HepG2 (cell line): ENCODE data around the gene MFRP. TPM values are rescaled to one million over a fixed set of nuclear protein-coding genes. Genes with fewer than 3 reads are reported as not detected.

Experiments used
- AGO2 ChIP-seq: fragments of 200-400 bp; formaldehyde crosslinking; optimal IDR thresholded peaks from 2 replicates; pipeline ENCODE3; 2017; ENCODE audit warnings: mild to moderate bottlenecking, low read depth, low read length, moderate library complexity
- ARNTL ChIP-seq: sonication (generic); formaldehyde crosslinking; IDR thresholded peaks from 2 replicates; pipeline ENCODE4 v1.4.0; 2020; ENCODE audit warnings: mild to moderate bottlenecking, missing genetic modification reagents
- ATRX ChIP-seq: sonication (generic); formaldehyde crosslinking; IDR thresholded peaks from 2 replicates; pipeline ENCODE4 v1.4.0; 2020; ENCODE audit warnings: missing genetic modification reagents, borderline replicate concordance
- EEA1 ChIP-seq: sonication (generic); formaldehyde crosslinking; IDR thresholded peaks from 2 replicates; pipeline ENCODE4 v1.5.1; 2020; ENCODE audit warnings: mild to moderate bottlenecking, missing genetic modification reagents, borderline replicate concordance
- GFI1 ChIP-seq: sonication (generic); formaldehyde crosslinking; IDR thresholded peaks from 2 replicates; pipeline ENCODE4 v1.5.0; 2020; ENCODE audit warnings: missing genetic modification reagents, mild to moderate bottlenecking, borderline replicate concordance
- HNF4G ChIP-seq, 2 experiments: sonication (generic) in 1 of 2; formaldehyde crosslinking in 1 of 2; IDR thresholded peaks; 2 replicates each; pipeline versions ENCODE4 v1.4.0 to v1.6.1; 2011 to 2020; ENCODE audit warnings: borderline replicate concordance in 2 of 2, low read depth in 2 of 2, mild to moderate bottlenecking in 2 of 2, low read length in 1 of 2, missing genetic modification reagents in 1 of 2, moderate library complexity in 1 of 2
- HOXA3 ChIP-seq: sonication (generic); formaldehyde crosslinking; IDR thresholded peaks from 2 replicates; pipeline ENCODE4 v1.5.0; 2020; ENCODE audit warnings: missing genetic modification reagents
- KAT8 ChIP-seq: IDR thresholded peaks from 2 replicates; pipeline ENCODE4 v1.6.1; 2016; ENCODE audit warnings: missing genetic modification reagents, missing compliant biosample characterization
- KDM3A ChIP-seq: IDR thresholded peaks from 2 replicates; pipeline ENCODE4 v1.6.1; 2018; ENCODE audit warnings: low read depth, missing compliant biosample characterization
- KDM4B ChIP-seq: sonication (generic); formaldehyde crosslinking; IDR thresholded peaks from 2 replicates; pipeline ENCODE4 v1.4.0; 2020; ENCODE audit warnings: missing genetic modification reagents
- MYC ChIP-seq: sonication (generic); formaldehyde crosslinking; IDR thresholded peaks from 2 replicates; pipeline ENCODE4 v1.9.0; 2021; ENCODE audit warnings: missing genetic modification reagents, borderline replicate concordance
- PHF8 ChIP-seq: sonication (generic); formaldehyde crosslinking; IDR thresholded peaks from 2 replicates; pipeline ENCODE4 v1.5.0; 2020; ENCODE audit warnings: missing genetic modification reagents
- RXRB ChIP-seq: IDR thresholded peaks from 2 replicates; pipeline ENCODE4 v1.6.1; 2016; ENCODE audit warnings: borderline replicate concordance, missing genetic modification reagents, missing compliant biosample characterization
- TGIF2 ChIP-seq: IDR thresholded peaks from 2 replicates; pipeline ENCODE4 v1.6.1; 2016; ENCODE audit warnings: control low read depth, missing compliant biosample characterization
- ZFP36L2 ChIP-seq: sonication (generic); formaldehyde crosslinking; IDR thresholded peaks from 2 replicates; pipeline ENCODE4 v1.4.0; 2020; ENCODE audit warnings: missing genetic modification reagents
- ZMYM4 ChIP-seq: sonication (generic); formaldehyde crosslinking; IDR thresholded peaks from 2 replicates; pipeline ENCODE4 v1.8.1; 2023; ENCODE audit warnings: mild to moderate bottlenecking, missing genetic modification reagents
- ZNF3 ChIP-seq: IDR thresholded peaks from 2 replicates; pipeline ENCODE4 v1.7.0; 2017; ENCODE audit warnings: inconsistent platforms
- ZNF446 ChIP-seq: sonication (generic); formaldehyde crosslinking; IDR thresholded peaks from 2 replicates; pipeline ENCODE4 v1.5.0; 2020; ENCODE audit warnings: mild to moderate bottlenecking, missing genetic modification reagents
- ZNF607 ChIP-seq: sonication (generic); formaldehyde crosslinking; IDR thresholded peaks from 2 replicates; pipeline ENCODE4 v1.5.1; 2020; ENCODE audit warnings: missing genetic modification reagents, mild to moderate bottlenecking, borderline replicate concordance
- ZNF709 ChIP-seq: sonication (generic); formaldehyde crosslinking; IDR thresholded peaks from 2 replicates; pipeline ENCODE4 v1.5.0; 2020; ENCODE audit warnings: mild to moderate bottlenecking, missing genetic modification reagents
- polyA plus RNA-seq, 8 experiments: library from polyadenylated mRNA; depleted of rRNA in 3 of 8; stranded (reverse) in 7 of 8; unstranded in 1 of 8; fragments of >200 nt; fragmentation: Illumina TruSeq in 4 of 8; extraction: Trizol in 4 of 8; gene quantifications; 2 replicates each; pipeline versions ENCODE4 v1.2.1 to v1.2.3, GENCODE V29; 2011 to 2016; ENCODE audit warnings: low read depth in 4 of 8, missing spikeins in 1 of 8, mixed read lengths in 1 of 8; ENCODE audit not compliant: insufficient read depth in 1 of 8
- total RNA-seq, 5 experiments: library from RNA; depleted of rRNA; stranded (reverse); fragments of >200 nt; fragmentation: Illumina TruSeq; extraction: Trizol; gene quantifications; 2 replicates each; pipeline ENCODE4 v1.2.3, GENCODE V29; 2016; ENCODE audit warnings: low read depth in 1 of 5
- TF ChIP-seq, protein P1 (sequence below): sonication (generic); formaldehyde crosslinking; IDR thresholded peaks from 2 replicates; pipeline ENCODE4 v1.5.0; 2020; ENCODE audit warnings: mild to moderate bottlenecking, missing genetic modification reagents, moderate library complexity
- TF ChIP-seq, protein P2 (sequence below): sonication (generic); formaldehyde crosslinking; IDR thresholded peaks from 2 replicates; pipeline ENCODE4 v1.4.0; 2020; ENCODE audit warnings: missing genetic modification reagents, borderline replicate concordance
- TF ChIP-seq, protein P3 (sequence below): sonication (generic); formaldehyde crosslinking; IDR thresholded peaks from 2 replicates; pipeline ENCODE4 v1.5.1; 2020; ENCODE audit warnings: mild to moderate bottlenecking, missing genetic modification reagents, moderate library complexity
- TF ChIP-seq, protein P4 (sequence below): IDR thresholded peaks from 2 replicates; pipeline ENCODE4 v1.6.1; 2016

Gene MFRP
- total and polyA plus RNA-seq, 2 of the 13 experiments (the other 11 are each of a cell fraction or from before 2014, with no cell fraction given) = not detected

DNA sequence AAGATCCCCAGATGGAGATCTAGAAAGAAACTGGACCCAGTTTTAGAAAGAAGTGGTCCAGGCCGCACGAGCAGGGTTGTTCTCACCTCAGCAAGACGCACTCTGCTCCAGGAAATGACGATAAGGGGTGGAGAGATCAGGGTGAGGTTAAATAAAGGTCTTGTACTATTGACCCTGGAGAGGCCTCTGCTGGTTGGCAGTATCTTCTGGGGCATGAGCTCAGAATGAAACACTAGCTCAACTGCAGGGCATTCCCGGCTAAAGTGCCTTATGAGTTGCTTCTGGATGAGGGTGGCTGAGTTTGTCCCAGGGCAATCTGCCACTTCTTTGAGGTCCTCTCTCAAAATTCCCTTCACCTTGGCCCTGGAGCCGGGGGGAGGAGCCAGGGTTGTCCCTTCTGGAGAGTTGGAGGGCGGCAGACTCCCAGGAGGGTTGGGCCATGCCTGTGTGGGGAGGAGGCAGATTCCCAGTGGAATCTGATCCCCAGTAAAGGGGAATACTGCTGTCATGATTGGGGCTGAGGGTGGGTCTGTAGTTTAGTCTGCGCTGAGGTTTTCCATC, 24.1 kb upstream of the MFRP start (continued):
- TF ChIP-seq KDM3A (CRISPR knock-in tag) (no peak), HNF4G (IDR thresholded peaks at IDR 0.05; ENCODE audit: borderline replicate concordance, low read depth, low read length) (peak; percentile 44; the same call in 1 of the 2 replicates), HNF4G (CRISPR knock-in tag; IDR thresholded peaks at IDR 0.05; ENCODE audit: borderline replicate concordance, low read depth) (no peak), RXRB (peak; percentile 79), GFI1 (CRISPR knock-in tag) (peak; percentile 58; the same call in 1 of the 2 replicates), KAT8 (CRISPR knock-in tag) (peak; percentile 48; the same call in 1 of the 2 replicates), EEA1 (CRISPR knock-in tag) (no peak), MYC (CRISPR knock-in tag) (no peak), ZNF3 (CRISPR knock-in tag) (no peak), HOXA3 (CRISPR knock-in tag) (peak; percentile 44), KDM4B (CRISPR knock-in tag) (no peak), ZMYM4 (CRISPR knock-in tag) (peak; percentile 34; the same call in 1 of the 2 replicates), PHF8 (CRISPR knock-in tag) (no peak), TGIF2 (CRISPR knock-in tag) (no peak), AGO2 (no peak), ATRX (CRISPR knock-in tag) (no peak), ZNF709 (CRISPR knock-in tag) (no peak), ZFP36L2 (CRISPR knock-in tag) (no peak), ZNF446 (CRISPR knock-in tag) (no peak), ZNF607 (CRISPR knock-in tag) (no peak), ARNTL (CRISPR knock-in tag) (no peak)
- TF ChIP-seq, protein P1, sequence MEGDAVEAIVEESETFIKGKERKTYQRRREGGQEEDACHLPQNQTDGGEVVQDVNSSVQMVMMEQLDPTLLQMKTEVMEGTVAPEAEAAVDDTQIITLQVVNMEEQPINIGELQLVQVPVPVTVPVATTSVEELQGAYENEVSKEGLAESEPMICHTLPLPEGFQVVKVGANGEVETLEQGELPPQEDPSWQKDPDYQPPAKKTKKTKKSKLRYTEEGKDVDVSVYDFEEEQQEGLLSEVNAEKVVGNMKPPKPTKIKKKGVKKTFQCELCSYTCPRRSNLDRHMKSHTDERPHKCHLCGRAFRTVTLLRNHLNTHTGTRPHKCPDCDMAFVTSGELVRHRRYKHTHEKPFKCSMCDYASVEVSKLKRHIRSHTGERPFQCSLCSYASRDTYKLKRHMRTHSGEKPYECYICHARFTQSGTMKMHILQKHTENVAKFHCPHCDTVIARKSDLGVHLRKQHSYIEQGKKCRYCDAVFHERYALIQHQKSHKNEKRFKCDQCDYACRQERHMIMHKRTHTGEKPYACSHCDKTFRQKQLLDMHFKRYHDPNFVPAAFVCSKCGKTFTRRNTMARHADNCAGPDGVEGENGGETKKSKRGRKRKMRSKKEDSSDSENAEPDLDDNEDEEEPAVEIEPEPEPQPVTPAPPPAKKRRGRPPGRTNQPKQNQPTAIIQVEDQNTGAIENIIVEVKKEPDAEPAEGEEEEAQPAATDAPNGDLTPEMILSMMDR (CRISPR knock-in tag) = peak; percentile 46
- TF ChIP-seq, protein P2, sequence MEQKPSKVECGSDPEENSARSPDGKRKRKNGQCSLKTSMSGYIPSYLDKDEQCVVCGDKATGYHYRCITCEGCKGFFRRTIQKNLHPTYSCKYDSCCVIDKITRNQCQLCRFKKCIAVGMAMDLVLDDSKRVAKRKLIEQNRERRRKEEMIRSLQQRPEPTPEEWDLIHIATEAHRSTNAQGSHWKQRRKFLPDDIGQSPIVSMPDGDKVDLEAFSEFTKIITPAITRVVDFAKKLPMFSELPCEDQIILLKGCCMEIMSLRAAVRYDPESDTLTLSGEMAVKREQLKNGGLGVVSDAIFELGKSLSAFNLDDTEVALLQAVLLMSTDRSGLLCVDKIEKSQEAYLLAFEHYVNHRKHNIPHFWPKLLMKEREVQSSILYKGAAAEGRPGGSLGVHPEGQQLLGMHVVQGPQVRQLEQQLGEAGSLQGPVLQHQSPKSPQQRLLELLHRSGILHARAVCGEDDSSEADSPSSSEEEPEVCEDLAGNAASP (CRISPR knock-in tag) = peak; percentile 66; the same call in 1 of the 2 replicates
- TF ChIP-seq, protein P3, sequence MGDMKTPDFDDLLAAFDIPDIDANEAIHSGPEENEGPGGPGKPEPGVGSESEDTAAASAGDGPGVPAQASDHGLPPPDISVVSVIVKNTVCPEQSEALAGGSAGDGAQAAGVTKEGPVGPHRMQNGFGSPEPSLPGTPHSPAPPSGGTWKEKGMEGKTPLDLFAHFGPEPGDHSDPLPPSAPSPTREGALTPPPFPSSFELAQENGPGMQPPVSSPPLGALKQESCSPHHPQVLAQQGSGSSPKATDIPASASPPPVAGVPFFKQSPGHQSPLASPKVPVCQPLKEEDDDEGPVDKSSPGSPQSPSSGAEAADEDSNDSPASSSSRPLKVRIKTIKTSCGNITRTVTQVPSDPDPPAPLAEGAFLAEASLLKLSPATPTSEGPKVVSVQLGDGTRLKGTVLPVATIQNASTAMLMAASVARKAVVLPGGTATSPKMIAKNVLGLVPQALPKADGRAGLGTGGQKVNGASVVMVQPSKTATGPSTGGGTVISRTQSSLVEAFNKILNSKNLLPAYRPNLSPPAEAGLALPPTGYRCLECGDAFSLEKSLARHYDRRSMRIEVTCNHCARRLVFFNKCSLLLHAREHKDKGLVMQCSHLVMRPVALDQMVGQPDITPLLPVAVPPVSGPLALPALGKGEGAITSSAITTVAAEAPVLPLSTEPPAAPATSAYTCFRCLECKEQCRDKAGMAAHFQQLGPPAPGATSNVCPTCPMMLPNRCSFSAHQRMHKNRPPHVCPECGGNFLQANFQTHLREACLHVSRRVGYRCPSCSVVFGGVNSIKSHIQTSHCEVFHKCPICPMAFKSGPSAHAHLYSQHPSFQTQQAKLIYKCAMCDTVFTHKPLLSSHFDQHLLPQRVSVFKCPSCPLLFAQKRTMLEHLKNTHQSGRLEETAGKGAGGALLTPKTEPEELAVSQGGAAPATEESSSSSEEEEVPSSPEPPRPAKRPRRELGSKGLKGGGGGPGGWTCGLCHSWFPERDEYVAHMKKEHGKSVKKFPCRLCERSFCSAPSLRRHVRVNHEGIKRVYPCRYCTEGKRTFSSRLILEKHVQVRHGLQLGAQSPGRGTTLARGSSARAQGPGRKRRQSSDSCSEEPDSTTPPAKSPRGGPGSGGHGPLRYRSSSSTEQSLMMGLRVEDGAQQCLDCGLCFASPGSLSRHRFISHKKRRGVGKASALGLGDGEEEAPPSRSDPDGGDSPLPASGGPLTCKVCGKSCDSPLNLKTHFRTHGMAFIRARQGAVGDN (CRISPR knock-in tag) = peak; percentile 40; the same call in 1 of the 2 replicates
- TF ChIP-seq, protein P4, sequence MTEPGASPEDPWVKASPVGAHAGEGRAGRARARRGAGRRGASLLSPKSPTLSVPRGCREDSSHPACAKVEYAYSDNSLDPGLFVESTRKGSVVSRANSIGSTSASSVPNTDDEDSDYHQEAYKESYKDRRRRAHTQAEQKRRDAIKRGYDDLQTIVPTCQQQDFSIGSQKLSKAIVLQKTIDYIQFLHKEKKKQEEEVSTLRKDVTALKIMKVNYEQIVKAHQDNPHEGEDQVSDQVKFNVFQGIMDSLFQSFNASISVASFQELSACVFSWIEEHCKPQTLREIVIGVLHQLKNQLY (CRISPR knock-in tag) = no peak
